Thyroid gland (tissue), 4 donors: ENCODE results near the gene KCNQ1OT1.

Experiments
- POLR2A ChIP-seq, 2 donors: fragments of 450-650 bp; IDR thresholded peaks; one replicate each; pipeline ENCODE4 v1.6.1; 2017; ENCODE audit warnings: antibody characterized with exemption in 2 of 2, mild to moderate bottlenecking in 2 of 2, moderate library complexity in 1 of 2
- TF ChIP-seq, protein P1 (sequence below), 6 experiments: fragments of 200-600 bp in 3 of 6; fragments of 450-650 bp in 3 of 6; sonication (generic) in 3 of 6; IDR thresholded peaks; one replicate each; pipeline ENCODE4 v1.5.1; 2016 to 2019; ENCODE audit warnings: antibody characterized with exemption in 6 of 6, mild to moderate bottlenecking in 2 of 6, inconsistent platforms in 1 of 6, moderate library complexity in 1 of 6

DNA sequence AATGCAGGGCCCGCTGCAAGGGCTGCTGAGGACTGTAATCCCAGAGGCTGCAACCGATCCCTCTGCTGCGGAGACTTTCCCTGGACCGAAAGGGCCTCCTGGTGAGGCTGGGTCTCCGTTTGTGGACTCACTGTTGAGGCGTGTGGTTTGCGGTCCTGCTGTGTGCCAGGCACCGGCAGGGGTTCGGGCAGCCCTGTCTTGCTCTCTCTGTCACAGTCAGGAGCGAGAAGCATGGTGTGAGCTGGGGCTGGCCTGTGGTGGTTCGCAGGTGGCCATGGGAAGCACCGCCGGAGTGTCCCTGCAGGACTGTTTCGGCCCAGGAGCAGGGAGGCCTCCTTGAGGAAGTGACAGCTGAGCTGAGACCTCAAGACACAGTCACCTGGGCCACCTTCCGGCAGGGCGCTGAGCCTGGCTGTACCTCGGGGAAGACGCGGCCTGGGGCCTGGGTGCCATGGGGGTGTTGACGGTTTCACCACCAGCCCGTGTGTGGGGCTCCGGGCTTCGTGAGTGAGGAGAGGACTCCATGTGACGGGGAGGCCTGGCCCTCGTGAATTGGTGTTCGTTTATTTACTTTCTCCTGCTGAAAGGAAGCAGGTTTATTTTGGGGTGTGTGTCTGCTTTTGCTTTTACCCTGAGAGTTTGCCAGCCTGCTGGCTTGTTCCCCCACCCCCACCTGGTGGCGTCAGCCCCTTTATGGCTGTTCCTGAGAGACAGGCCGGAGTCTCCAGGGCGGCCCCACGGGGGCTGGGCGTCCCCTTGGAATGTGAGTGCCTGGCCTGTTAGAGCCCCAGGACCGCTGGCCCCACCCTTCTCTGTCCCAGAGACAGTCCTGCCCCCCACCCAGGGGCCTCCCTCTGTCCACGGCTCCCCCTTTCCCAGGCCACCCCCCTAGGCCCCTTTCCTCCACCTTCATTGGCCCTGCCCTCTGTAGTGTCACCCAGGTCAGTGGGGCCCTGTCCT is 122.5 kb downstream of the KCNQ1OT1 start:
- TF ChIP-seq, protein P1, sequence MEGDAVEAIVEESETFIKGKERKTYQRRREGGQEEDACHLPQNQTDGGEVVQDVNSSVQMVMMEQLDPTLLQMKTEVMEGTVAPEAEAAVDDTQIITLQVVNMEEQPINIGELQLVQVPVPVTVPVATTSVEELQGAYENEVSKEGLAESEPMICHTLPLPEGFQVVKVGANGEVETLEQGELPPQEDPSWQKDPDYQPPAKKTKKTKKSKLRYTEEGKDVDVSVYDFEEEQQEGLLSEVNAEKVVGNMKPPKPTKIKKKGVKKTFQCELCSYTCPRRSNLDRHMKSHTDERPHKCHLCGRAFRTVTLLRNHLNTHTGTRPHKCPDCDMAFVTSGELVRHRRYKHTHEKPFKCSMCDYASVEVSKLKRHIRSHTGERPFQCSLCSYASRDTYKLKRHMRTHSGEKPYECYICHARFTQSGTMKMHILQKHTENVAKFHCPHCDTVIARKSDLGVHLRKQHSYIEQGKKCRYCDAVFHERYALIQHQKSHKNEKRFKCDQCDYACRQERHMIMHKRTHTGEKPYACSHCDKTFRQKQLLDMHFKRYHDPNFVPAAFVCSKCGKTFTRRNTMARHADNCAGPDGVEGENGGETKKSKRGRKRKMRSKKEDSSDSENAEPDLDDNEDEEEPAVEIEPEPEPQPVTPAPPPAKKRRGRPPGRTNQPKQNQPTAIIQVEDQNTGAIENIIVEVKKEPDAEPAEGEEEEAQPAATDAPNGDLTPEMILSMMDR (IDR thresholded peaks at IDR 0.05): no peak
- TF ChIP-seq POLR2A (IDR thresholded peaks at IDR 0.05): no peak
